NCI-H2107 treated with DMSO at 0.1 percent for 48 hours (cell line): Measurements from ENCODE around the gene LRRC56.
A peak's percentile ranks its signal among the peaks of the same experiment; 100 is the strongest.

Source experiments
- DNase-seq: peaks from one replicate; lab custom pipeline; 2025; ENCODE audit not compliant: unreplicated experiment; lab: John Stamatoyannopoulos, UW

LRRC56 gene

DNA sequence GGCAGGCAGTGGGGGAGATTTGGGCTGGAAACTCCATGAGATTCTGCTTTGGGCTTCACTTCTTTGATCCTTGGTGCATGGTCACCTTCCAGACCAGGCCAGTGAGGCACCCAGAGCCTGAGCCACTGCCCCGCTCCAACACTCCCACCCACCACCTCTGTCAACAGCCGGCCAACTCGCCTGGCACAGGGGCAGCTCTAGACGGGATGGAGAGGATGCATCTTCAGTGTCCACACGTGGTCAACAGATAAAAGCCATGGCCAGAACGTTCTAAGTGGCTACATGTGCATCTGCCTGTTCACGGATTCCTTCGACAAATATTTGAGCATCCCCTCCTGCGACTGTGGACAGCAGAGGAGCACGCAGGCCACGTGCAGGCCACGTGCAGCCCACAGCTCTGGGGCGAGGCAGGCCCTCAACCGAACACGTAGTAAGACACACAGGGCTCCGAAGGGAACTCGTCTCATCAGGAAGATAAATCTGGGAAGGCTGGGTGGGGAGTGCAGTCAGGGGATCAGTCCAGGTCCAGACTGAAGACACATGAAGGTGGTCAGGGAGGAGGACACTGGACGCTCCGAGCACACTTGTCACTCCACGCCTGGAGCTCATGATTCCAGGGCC lies 1.2 kb downstream of the LRRC56 start:
- no peak for DNase-seq

DNA sequence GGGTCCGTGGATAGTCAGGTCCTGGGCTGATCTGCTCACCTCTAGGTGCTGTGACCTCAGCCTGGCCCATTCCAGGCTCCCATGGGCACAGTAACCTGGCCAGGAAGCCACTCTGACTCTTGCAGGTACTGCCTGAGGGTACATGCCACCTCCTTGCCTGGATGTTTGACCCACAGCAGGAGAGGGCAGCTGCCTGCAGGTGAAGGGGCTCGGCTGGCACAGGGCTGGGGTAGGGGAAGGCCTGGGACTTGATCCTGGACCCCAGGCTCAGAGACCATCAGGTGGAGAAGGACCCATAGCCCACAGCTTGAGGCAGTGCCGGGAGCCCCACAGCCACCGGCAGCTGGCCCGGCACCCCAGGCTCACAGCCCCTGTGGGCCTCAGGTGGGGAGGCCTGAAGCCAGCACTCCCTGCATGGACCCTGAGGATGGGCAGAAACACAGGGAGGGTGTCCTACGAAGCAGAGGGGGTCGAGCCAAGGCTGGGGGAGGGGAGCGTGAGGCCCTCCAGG lies 2.7 kb downstream of the LRRC56 start:
- DNase-seq: no peak

DNA sequence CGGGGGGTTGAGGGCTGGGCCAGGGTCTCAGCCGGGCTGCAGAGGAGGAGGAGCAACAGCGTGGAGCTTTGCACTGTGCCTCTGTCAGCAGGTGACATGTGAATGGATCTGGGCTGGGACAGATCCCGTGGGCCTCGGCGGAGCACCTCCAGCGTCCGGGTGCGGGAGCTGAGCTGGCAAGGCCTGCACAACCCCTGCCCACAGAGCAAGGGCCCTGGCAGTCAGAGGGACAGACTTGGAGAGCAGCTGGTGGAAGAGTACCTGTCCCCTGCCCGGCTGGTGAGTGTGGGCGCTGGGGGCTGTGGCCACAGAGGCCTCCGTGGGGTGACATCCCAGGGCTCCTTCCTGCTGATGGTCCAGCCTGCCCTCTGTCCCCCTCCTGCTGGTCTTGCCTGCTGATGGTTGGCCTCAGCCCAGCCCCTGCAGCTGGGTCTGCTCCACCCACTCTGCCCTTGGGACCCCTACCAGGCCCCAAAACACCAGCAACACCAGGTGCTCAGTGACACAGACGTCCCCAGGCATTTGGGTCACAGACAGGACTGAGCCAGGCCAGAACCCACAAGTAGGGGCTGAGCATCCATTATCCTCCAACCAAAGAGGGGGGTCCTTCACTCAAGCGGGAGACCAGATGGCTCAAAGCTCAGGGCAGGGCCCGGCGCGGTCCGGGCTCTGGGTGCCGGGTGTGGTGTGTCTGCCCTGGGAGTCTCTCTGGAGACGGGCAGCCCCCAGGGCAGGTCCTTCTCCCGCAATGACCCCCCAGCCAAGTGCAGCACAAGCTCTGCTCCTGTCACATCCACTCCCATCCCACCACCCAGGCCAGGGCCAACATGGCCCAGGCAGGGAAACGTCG lies 3.5 kb downstream of the LRRC56 start:
- no peak for DNase-seq

DNA sequence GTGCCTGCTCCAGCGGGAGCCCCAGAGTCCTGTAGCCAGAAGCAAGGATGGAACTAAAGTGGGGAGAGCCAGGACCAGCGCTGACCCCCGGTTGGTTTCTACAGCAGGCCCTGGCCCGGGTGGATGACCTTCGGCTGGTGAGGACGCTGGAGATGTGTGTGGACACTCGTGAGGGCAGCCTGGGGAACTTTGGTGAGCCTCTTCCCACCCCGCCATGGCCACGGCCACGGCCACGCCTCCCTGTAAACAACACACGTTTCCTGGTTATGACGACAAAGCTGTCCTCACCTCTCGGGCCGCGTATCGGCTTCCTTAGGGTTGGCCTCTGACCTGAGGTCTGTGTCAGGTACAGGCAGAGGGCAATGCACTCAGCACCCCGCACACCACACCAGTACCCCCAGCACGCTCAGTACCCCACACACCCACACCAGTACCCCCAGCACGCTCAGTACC lies 4.1 kb downstream of the LRRC56 start:
- no peak for DNase-seq

DNA sequence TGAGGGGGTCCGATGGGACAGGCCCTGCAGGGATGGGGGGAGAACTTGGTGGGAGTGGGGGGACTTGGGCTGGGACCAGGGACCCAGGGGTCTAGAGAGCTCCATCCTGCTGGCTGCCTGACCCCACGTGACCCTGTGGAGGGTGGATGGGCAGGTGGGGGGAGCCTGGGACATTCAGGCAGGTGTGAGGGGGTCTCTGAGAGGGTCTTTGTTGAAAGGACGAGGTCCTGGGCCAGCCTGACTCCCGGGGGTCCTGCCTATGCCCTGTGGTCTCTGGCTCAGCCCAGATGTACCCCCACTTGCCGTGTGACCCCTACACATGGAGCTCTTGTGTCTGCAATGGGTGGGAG lies 7.5 kb downstream of the LRRC56 start:
- no peak for DNase-seq

DNA sequence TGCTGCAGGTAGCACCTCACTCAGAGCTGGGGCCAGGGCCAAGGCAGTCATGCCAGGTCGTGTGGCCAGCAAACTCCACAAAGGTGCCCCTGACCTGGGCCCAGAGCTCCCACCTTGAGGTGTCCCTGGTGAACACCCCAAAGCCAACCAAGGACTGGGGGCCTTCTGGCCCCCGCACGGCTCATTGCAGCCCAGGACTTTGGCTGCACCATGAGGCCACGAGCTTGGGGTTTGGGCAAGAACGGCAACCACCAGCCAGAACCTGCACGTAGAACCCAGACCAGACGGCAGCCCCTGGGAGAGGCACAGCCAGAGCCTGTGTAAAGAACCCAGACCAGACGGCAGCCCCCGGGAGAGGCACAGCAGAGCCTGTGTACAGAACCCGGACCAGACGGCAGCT lies 7.8 kb downstream of the LRRC56 start:
- DNase-seq: no peak

DNA sequence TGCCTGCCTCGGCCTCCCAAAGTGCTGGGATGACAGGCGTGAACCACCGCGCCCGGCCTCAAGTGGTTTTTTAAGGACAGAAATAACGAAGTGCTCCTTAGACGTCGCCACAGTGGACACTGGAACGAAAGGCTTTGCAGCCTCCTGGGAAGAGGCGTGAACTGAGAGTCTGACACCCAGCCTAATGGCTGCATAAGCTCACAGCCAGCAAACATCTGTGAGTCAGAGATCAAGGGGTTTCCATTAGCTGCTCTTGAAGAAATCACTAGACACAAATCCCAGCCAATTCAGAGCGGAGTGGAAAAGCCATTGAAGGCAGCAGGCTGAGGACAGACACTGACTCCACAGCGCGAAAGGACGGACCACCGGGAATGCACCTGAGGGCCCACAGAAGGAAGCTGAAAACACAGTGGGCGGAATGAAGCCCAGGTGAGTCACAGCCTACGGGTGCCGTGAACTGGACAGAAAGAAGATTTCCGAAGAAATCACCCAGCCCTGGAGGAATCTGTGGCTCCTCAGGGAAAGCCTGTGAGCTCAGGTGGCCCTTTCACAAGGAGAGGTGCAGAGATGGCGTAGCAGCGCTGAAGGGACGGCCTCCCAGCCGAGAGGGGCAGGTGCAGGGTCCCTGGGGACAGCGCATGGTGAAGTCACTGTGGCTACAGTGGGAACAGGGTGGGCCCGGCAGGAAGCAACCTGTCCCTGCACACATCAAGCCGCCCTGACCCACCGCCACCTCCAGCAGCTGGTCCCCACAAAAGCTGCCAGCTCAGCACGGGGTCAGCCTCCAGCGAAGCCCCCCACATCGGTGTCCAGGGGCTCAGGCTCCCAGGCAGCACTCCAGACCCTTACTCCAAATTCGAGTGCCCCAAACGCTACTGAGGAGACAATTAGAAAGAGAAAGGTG lies 11.6 kb downstream of the LRRC56 start:
- DNase-seq: peak; percentile 69

DNA sequence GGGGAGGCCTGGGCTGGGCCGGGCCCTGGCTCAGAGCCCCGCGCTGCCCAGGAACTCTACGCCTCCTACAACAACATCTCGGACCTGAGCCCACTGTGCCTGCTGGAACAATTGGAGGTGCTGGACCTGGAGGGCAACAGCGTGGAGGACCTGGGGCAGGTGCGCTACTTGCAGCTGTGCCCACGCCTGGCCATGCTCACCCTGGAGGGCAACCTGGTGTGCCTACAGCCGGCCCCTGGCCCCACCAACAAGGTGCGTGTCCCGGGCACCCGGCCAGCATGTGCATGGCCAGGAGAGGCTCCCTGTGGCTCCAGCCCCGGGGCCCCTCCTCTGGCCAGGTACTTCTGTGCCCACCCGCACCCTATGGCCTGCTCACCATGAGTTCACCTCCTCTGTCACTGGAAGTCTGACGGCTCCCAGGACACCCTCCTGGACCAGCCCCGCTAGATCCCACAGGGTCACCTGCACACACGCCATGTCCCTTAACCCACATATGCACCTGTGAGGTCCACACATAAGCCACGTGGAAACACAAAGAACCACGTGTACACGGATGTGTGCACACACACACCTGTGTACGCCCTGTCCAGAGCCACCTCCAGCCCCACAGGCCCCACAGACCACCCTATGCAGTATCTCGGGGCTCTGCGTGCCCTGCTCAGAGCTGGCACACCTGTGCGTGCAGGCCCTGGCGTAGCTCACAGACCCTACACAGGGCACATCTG lies 12.9 kb downstream of the LRRC56 start:
- DNase-seq: no peak

DNA sequence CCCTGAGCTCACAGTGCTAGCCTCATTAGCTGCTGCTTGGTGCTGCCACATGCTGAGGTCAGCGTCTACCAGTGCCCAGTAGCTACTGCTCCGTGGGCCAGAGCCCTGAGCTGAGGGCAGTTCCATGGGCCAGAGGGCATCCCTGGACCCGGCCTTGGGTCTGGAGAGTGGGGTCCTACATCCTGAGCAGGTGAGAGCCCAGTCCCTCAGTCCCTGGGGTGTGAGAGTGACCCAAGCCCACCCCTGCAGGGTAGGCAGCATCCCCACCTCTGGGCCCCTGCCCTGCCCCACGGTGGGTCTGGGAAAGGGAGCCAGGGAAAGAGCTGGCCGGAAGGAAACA lies 13.4 kb downstream of the LRRC56 start:
- DNase-seq: no peak

DNA sequence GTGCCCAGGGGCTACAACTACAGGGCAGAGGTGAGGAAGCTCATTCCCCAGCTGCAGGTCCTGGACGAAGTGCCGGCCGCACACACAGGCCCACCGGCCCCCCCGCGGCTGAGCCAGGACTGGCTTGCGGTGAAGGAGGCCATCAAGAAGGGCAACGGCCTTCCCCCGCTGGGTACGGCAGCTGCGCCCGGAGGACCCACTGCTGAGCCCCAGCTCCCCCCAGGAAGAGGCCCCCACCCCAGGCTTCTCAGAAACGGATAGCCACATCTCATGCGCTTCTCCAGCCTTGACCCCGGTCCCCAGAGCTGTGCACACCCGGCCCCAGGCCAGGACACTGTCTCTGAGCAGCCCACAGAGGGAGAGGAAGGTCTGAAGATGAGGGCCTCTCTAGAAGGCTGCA lies 13.8 kb downstream of the LRRC56 start:
- no peak for DNase-seq

DNA sequence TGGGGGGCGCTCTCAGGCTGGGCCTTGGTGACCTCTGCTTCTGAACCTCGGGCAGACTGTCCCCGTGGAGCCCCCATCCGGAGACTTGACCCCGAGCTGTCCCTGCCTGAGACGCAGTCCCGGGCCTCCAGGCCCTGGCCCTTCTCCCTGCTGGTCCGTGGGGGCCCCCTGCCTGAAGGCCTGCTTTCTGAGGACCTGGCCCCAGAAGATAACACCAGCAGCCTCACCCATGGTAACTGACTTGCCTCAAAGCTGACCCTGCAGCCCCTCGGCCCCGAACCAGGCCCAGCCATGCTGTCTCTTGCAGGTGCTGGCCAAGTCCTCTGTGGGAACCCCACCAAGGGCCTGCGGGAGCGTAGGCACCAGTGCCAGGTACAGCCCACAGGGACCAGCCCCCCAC lies 14.3 kb downstream of the LRRC56 start:
- no peak for DNase-seq

DNA sequence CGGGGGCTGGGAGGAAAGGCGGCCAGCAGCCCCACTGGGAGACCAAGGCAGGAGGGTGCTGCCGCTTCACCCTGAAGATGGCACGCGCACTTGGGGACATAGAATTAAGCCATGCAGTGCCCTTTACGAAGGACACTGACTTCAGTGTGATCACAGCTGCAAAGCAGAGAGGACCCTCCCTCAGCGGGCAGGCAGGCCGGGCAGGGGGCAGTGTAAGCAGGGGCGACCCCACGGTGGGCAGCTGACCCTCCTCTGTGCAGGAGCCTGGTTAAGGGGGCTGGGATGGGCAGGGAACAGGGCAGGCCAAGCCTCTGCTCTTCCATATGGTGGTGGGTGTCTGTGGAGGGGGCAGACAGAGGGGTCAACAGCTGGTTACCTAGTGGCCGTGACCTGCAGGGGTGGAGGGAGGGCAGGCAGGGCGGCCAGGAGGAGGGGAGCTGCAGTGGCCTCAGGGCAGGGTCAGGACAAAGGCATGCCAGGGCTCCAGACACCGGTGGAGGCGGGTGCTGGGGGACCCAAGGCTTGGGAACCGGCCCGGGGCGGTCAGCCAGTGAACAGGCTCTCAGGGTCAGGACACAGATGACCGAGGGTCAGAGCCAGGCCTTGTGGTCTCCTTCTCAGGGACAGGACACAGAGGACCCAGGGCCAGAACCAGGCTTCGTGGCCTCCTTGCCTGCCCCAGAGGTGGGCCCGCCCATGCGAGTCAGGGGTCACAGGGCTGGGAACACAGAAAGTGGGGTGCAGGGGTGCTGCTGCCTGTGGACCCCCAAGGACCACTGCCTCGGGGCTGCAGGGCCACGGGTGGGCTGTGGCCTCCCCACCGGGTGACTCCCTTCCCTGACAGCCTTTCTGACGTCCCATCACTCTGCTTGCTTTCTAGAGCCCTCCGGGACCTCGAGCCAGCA lies 16.0 kb downstream of the LRRC56 start:
- no peak for DNase-seq

DNA sequence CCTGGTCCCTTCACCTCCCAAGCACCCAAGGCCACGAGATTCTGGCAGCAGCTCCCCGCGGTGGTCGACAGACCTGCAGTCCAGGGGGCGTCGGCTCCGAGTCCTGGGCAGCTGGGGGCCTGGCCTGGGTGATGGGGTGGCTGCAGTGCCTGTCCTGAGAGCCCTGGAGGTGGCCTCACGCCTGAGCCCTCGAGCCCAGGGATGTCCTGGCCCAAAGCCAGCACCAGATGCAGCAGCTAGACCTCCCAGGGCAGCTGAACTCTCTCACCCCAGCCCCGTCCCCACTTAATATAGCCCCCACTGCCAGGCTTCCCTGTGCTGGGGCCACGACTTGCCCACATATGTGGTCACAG lies 16.6 kb downstream of the LRRC56 start:
- no peak for DNase-seq

DNA sequence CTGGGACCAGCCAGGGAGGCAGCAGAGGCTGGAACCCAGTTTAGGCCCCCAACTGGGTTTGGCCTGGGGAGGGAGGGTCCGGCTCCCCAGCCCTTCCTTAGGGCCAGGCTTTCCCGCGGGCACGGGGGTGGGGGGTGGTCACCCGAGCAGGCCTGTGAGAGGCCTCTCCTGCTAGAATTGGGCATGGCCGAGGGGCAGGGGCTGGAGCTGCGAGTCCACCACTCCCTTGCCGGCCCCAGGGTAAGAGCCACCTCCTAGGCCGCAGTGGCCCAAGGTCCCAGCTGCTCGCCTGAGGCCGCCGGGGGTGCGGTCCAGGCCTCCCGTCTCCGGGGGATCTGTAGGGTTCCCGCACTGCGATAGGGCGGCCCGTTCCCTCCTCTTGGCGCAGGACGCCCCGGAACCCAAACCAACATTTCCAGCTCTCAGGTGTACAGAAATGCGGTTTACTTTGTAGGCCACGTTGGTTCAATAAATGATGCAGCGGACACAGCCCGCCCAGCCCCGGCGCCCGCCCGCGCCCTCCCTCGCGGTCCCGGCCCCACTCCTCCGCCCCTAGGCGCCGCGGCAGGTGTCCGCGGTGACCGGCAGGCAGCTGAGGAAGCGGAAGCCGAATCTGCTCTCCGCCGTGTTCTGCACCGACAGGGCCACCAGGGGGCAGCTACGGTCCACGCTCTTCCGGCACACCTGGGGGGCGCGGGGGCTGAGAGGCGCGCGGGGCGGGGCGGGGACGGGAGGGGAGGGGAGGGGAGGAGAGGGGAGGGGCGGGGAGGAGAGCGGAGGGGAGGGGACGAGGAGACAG lies 17.3 kb downstream of the LRRC56 start:
- peak; percentile 55 for DNase-seq

DNA sequence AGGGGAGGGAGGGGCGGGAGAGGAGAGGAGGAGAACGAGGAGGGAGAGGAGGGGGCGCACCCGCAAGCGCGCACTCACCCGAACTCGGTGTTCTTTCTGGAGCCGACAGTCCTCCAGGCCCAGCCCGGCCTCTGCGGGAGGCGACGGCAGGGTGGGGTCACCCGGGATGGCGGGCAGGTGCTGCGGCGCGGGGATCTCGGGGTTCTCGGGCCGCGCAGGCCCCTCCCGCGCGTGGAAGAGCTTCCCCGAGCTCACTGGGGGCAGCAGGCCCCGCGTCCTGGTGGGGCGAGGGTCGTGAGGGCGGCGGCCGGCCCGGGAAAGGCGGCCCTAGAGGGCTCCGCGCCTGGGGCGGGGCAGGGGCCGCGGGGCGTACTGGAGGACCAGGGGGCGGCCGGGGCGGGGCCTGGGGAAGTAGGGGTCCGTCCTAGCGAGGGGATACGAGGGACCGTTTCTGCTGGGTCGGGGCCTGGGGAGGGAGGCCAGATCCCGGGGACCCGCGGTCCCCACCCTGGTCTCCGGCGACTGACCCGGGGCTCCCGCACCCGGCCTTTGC lies 18.0 kb downstream of the LRRC56 start:
- no peak for DNase-seq

DNA sequence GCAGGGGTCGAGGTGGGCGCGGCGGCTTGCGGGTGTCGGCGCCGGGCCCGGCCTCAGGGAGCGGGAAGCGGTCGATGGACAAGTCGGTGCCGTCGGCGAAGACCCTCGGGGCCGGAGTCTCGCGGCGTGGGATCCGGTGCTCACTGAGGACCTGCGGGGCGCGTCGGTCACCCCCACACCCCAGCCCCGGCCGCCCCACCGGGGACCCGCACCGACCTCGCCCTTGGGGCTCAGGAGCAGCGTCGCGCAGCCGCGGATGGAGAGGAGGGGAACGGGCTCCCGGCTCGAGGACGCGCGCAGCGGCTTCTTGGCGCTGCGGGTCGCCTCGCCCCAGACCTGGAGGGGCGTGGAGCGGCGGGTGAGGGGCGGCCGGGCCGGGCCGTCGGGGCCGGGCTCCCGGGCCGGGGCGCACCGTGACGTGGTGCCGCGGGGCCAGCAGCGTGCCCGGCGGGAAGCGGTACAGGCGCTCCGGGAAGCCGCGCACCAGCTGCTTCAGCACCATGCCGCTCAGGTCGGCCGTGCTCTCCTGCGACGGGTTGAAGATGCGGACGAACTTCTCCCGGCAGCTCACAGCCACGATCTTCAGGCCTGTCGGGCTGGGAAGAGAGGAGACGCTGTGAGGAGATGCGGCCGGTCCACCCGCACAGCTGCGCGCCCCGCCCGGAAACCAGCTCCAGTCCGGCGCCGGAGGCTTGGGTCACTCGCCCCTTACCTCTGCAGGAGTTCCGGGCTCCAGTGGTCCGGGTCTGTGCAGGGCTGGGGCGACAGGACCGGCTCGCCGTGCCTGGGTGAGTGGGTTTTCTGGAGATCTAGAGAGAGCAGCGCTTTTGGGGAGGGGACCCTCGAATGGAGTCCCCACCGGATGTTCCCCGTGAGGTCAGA lies 18.7 kb downstream of the LRRC56 start:
- DNase-seq: no peak

DNA sequence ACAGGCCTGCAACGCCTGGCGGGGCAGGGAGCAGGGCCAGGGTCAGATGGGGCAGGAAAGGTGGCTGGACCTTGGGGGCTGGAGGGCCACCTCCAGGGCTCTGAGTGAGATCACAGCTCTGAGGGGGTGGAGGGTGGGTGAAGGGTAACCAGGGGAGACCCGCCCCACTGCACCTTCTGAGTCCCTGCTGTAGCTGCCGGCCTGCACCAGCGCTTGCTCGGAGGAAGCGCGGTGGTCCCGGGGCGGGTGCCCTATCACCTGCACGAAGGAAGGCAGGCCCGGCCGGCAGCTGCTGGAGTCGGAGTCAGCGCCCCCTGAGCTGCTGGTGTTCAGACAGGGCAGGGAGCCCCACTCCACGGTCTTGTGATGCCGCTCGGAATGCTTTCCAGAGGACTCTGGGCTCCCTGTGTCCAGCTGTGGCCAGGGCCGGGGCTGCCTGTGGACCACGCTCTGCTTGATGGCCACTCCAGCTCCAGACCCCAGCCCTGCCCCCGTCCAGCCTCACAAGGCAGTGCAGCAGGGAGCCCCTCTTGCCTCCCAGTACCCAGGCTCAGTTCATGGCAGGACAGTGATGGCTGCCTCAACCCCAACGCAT lies 19.4 kb downstream of the LRRC56 start:
- DNase-seq: no peak
